Stimulated activated CD8-positive, alpha-beta memory T cell treated with anti-CD3 and anti-CD28 coated beads, Interleukin-15, amount 100 ng/mL, for 4 hours (primary cell): Measurements from ENCODE around the gene ESR2.
"Not testable (repeated sequence)": the region's sequence is repeated elsewhere in the genome, so short reads cannot be mapped to it uniquely, and the experiment has no call there.

Experiments
- DNase-seq, 2 donors: peaks; one replicate each; pipeline ENCODE4 v3.0.0-alpha.2; 2020; ENCODE audit warnings: low read depth in 2 of 2

Gene ESR2

DNA sequence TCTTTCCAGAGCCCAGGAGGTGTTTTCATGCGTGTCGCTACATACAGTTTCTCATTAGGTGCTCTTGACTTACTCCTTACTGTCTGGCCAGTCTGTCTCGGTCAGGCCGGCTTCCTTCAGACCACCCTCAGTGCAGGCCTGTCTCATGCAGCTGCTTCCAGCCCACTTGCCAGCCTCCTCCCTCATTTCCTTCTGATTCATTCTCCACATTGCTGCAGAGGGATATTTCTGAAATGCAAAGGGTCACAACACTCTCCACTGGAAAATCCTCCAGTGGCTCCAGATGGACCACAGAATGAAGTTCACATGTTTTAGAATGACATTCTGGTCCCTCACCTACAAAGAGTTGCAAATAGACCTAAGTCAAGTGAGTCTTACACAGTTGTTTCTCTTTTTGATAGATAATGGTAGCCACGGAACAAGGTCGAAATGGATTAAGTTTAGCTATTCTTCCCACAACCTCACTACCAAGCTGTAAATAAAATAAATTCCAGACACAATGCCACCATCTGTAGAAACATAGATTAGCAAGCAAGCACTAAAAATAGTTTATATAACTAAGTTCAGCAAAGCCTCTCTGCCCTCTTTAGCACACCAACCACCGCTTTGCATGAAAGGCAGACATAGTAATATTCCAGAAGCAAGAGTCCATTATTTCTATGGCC, 146.9 kb downstream of the ESR2 start:
- no peak for DNase-seq

DNA sequence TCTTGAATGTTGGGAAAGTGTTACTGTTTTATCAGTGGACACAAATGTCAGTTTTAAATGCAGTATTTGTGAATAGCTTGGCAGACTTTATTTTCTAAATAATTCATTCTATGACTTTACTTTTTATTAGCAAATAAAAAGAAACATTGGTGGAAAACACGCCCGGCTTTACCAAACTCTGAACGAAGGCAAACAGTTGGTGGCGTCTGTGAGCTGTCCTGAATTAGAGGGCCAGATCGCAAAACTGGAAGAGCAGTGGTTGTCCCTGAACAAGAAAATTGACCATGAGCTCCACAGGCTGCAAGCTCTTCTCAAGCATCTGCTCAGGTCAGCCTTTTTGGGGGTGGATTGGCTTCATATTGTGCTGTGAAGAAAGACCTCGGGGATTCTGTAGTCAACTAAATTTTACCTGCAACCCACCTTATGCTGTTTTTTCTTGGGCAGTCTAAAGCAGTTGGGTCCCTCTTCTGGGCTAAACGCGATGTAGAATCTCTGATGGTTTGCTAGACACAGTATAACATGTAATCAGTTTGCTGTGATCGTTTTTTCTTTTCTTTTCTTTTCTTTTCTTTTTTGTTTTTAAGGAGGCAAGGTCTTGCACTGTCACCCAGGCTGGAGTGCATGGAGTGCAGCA, 156.4 kb downstream of the ESR2 start:
- no peak for DNase-seq

DNA sequence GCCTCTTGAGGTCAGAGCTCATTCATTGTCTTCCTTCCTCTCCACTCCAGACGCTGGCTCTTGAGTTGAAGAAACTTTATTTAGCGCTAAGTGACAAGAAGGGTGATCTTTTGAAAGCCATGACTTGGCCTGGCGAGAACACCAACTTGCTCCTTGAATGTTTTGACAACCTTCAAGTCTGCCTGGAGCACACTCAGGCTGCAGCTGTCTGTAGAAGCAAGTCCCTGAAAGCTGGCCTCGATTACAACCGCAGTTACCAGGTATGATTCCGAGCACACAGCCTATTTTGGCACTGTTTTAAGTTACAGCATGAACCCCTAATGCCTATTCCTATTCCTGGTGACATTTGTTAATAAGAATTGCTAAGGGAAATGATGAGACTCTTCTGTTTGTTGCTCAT, 167.6 kb downstream of the ESR2 start:
- DNase-seq, result no peak

DNA sequence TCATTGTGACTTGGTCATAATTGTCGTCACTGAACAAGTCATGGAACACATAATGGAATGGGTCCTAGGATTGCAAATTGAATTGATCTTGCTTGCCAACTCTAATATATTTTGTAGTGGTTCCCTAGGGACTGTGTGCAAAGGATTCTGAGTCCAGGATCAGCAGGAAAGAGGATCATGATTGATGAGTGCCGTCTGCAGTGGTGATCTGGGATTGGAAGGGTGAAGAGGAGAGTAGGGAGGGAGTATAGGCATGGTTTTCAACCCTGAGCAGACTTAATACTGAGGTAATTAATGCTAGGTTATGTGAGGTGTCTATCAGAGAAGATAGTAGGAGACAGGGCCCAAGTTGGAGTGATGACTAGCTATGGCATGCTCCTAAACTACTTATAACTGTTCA, 168.9 kb downstream of the ESR2 start:
- no peak for DNase-seq

- DNase-seq, result no peak
Measured at GRCh38 chr14:64123241-64123822, 170.8 kb downstream of the ESR2 start.

DNA sequence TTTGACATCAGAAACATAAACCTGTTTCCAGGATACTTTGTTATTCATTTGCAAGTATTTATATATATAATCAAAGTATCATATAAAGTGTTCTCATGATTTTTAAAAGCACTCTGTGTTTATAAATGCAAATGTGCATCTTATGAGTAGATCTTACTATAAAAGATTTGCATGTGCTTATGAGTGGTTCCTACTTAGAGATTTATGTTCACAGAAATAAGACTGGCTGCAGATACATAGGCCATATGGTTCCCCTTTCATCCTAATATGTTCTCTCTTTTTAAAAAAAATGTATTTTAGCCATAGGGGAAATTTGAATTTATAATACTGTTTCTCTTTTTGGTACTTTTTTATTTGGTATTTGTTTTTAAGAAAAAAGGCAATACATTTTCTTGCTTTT, 174.2 kb downstream of the ESR2 start:
- DNase-seq, result no peak

- DNase-seq, result no peak
Measured at GRCh38 chr14:64119500-64119899, 174.7 kb downstream of the ESR2 start.

DNA sequence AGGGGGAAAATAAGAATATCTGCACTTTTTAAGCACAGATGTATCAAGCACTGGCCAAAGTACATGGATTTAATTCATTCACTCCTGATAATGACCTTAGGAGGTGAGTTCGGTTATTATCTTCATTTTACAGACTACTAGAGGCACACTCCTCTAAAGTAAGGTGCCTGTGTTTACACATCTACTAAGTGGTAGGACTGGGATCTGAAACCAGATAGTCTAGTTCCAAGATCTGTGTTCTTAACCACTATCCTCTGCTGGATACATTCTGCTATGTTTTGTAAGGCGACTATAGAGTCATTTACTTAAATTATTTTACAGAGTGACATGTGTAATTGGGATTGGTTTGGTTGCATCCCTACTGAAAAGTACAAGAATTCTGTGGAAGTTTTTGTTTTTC, 175.3 kb downstream of the ESR2 start:
- no peak for DNase-seq

GRCh38 chr14:64118403-64118742, 175.8 kb downstream of the ESR2 start:
- DNase-seq, result not testable (repeated sequence)

DNA sequence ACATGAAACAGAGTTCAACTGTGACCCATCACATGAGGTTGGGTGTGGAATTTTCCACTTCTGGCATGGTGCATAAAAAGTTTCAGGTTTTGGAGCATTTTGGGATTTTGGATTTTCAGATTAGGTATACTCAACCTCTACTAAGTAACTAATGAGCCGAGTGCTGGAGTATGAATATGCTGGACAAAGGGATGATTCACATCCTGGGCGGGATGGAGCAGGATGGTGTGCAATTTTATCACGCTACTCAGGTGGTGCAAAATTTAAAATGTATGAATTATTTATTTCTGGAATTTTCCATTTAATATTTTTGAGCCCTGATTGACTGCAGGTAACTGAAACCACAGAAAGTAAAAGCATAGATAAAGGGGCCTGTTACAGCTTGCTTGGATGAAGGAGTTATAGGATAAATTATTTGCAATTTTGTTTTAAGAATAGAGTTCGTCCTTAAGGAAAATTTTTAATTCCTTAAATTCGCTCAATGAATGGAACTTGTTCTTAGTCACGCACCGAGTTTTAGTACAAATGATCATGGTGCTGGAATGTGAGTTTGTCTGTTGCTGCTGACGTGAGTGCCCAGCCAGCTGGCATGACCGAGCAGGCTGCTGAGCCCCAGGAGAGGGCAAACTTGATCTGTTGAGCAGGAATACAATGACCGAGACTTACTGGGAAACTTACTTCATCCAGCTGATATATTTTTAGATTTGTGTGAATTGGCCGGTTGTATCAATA, 176.3 kb downstream of the ESR2 start:
- no peak for DNase-seq

GRCh38 chr14:64115401-64115800, 178.8 kb downstream of the ESR2 start:
- no peak for DNase-seq

DNA sequence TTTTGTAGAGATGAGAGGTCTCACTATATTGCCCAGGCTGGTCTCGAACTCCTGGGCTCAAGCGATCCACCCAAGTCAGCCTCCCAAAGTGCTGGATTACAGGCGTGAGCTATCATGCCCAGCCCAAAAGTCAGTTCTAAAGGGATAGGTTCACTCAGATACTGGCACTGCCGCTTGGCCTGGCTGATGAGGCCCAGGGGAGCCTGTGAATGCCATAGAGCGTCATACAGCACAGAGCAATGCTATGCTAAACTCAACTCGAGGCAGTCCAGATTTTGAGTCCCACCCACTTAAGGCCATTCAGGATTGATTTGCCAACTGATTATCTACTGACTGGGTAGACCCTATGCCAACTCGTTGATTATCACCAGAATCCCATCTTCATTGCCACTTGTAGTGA, 179.4 kb downstream of the ESR2 start:
- DNase-seq, result no peak

DNA sequence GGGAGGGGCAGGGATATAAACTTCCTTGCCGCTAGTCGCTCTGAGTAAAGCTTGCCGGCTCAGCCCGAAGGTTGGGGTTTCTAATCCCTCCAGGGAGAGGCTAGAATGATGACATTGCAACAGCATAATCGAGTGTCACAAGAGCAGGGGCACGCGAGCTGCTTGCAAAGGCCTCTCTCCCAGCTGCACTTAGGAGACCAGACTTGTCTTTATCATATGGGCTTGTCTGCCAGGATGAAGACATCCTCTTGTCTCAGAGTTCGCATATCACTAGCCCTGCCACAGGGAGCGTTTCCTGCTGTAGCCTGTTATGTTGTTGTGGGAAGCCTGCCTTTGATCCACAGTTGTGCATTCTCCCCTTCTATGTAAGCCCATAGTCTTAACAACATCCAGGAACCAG, 180.0 kb downstream of the ESR2 start:
- no peak for DNase-seq

DNA sequence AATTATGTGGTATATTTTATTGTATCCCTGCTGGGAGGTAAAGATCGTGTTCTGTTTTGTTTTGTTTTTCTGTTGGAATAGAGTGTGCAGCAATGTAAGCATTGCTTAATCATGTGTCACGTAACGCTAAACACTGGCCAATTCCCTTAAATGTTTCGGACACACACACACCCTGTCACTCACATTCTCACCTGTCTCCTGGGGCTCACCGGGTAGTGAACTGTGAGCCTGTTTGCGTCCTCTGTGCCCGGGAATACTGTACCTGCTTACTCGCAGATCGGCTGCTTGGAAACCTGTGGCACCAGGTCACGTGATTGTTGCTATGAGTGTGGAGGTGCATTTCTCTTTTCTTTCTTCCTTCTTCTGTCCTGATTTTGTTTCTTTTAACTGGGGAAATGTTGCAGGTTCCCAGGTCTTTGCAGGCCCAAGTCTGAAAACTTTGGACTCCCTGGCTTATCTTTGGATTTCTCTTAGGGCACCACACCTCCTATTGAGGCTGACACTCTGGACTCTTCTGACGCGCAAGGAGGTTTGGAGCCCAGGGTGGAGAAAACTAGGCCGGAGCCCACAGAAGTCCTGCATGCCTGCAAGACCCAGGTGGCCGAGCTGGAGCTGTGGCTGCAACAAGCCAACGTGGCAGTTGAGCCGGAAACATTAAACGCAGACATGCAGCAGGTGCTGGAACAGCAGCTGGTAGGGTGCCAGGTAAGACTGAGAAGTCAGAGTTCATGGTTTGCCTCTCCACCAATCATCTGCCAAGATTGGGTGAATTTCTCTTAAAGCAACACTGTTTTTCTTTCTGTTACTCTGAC, 181.1 kb downstream of the ESR2 start:
- DNase-seq, result no peak

DNA sequence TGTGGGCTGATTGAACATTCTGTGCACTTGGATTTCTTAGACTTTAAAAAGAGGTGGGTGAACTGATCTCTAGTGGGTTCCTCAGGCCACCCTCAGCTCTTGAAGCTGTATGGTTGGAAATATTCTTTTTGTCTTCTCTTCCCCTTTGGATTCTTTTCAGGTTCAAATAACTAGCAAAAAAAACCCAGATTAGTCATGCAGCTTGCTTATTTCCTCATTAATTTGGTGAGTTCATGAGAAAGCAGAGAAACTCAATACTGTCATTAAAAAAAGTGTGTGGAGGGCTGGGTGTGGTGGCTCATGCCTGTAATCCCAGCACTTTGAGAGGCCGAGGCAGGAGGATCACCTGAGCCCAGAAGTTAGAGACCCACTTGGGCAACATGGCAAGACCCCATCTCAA, 183.4 kb downstream of the ESR2 start:
- DNase-seq, result no peak

DNA sequence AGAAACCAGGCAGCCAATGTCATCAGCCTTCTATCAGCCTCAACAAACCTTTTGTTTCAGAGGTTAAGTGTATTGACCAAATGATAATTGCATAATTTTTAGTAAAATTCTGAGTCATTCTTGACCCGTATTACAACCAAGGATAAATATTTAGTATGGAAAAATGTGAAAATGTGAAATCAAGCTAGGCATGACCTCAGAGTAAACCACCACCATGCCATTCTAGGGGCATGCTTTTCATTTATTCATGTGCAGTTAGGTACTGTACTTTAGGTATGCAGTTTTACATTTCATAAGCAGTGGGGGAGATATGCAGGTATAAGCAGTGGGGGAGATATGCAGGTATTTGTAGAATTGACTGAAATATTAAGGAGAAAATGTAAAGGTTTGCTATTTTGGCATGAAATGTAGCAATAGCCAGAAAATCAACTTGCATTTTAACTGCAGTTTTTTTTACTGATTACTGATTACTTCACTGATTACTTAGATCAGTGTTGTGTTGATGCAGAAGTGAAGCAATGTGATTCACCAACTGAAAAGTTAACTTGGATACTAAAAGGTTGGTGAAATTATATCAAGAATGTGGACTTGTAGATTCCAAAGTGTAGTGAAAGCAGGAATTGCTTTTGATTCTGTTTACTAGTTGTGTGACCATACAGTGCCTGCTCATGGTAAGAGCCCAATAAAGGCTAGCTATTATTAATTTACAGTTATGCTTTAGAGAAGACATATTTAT, 184.2 kb downstream of the ESR2 start:
- DNase-seq, result no peak

- DNase-seq, result no peak
Measured at GRCh38 chr14:64107438-64107837, 186.7 kb downstream of the ESR2 start.

GRCh38 chr14:64098120-64098519, 196.1 kb downstream of the ESR2 start:
- DNase-seq, result no peak

GRCh38 chr14:64095620-64096019, 198.6 kb downstream of the ESR2 start:
- DNase-seq, result no peak

GRCh38 chr14:64092940-64093339, 201.2 kb downstream of the ESR2 start:
- no peak for DNase-seq

- DNase-seq, result no peak
Measured at GRCh38 chr14:64092338-64092737, 201.8 kb downstream of the ESR2 start.
